ENCODE results near the gene SPI1.

SPI1 gene

DNA sequence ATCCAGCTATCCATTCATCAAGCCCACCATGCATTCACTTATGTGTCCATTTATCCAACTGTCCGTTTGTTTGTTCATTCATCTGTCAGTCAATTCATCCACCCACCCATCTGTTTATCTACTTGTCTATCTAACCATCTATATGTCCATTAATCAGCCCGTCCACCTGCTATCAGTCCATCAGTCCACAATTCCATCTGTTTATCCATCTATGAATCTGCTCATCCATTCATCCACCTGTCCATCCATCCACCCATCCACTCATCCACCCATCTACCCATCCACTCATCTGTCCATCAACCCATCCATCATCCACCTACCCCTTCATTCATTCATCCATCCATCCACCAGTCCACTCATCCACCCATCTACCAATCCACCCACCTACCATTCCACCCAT, 970 bp upstream of the SPI1 start:
- H3K27ac ChIP-seq: no peak overlapping the region
- TF ChIP-seq, protein P1, sequence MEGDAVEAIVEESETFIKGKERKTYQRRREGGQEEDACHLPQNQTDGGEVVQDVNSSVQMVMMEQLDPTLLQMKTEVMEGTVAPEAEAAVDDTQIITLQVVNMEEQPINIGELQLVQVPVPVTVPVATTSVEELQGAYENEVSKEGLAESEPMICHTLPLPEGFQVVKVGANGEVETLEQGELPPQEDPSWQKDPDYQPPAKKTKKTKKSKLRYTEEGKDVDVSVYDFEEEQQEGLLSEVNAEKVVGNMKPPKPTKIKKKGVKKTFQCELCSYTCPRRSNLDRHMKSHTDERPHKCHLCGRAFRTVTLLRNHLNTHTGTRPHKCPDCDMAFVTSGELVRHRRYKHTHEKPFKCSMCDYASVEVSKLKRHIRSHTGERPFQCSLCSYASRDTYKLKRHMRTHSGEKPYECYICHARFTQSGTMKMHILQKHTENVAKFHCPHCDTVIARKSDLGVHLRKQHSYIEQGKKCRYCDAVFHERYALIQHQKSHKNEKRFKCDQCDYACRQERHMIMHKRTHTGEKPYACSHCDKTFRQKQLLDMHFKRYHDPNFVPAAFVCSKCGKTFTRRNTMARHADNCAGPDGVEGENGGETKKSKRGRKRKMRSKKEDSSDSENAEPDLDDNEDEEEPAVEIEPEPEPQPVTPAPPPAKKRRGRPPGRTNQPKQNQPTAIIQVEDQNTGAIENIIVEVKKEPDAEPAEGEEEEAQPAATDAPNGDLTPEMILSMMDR (conservative IDR thresholded peaks at IDR 0.05): no peak

DNA sequence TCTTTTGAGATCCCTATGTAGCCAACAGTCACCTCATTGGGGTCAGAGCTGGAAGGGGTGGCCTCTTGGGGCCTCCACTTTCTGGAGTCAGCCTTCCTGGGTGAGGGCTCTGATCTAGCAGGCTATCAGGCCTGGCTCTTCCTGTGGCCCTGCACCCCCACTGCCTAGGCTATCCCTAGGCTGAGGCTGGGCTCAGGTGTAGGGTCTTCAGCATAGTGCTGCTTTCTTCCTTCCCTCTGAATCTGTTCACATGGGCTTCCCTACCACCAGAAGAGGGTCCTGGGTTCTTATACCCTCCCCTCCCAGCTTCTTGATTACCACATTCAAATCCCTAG, 456 bp upstream of the SPI1 start:
- H3K27ac ChIP-seq: no peak overlapping the region
- TF ChIP-seq, protein P1 (conservative IDR thresholded peaks at IDR 0.05): no peak

- TF ChIP-seq, protein P1 (conservative IDR thresholded peaks at IDR 0.05): no peak
- no peak overlapping the region for H3K27ac ChIP-seq
Measured at GRCh38 chr11:47377571-47378009, 757 bp downstream of the SPI1 start.

- H3K27ac ChIP-seq: no peak overlapping the region
- TF ChIP-seq, protein P1 (conservative IDR thresholded peaks at IDR 0.05): no peak
Measured at GRCh38 chr11:47376525-47377371, 1.6 kb downstream of the SPI1 start.

DNA sequence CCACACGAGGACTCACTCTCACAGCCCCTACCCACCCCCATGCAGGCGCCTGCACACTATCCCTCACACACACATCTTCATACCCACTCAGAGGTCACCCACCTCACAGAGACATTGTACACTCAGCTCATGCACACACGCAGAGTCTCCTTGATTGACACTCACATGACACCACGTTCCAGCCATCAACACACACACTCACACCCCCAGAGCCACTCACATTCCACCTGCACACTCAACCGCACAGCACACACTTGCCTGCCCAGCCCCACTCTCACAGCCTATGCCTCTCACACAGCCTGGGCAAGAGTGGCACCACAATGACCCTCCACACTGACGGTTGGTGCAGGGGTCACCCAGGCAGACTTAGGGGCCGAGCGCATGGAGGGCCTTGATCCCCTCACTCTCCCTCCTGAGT, 2.2 kb downstream of the SPI1 start:
- H3K27ac ChIP-seq: no peak overlapping the region

GRCh38 chr11:47375546-47376085, 2.7 kb downstream of the SPI1 start:
- TF ChIP-seq, protein P1 (conservative IDR thresholded peaks at IDR 0.05): no peak

More for the DNA sequence above, 2.2 kb downstream of the SPI1 start:
- TF ChIP-seq, protein P1 (conservative IDR thresholded peaks at IDR 0.05): no peak

GRCh38 chr11:47375020-47375419, 3.3 kb downstream of the SPI1 start:
- no peak overlapping the region for H3K27ac ChIP-seq
- TF ChIP-seq, protein P1 (conservative IDR thresholded peaks at IDR 0.05): no peak

More at GRCh38 chr11:47375546-47376085, 2.7 kb downstream of the SPI1 start:
- H3K27ac ChIP-seq: no peak overlapping the region
